ENCODE measurements around the gene CDK11A. TPM values are rescaled to one million over a fixed set of nuclear protein-coding genes. Genes with fewer than 3 reads are reported as not detected.
"Not testable (repeated sequence)": the region's sequence is repeated elsewhere in the genome, so short reads cannot be mapped to it uniquely, and the experiment has no call there.

Gene CDK11A
- total RNA-seq, 1 donor from 2014 or later = 59.4 TPM

GRCh38 chr1:1737675-1738590, 13.8 kb upstream of the CDK11A start:
- not testable (repeated sequence) for H3K27me3 Mint-ChIP-seq; H3K36me3 Mint-ChIP-seq (ENCODE audit: insufficient read depth); H3K27ac Mint-ChIP-seq; H3K4me3 Mint-ChIP-seq (ENCODE audit: low read depth); DNase-seq (ENCODE audit: low spot score, unreplicated experiment); H3K4me1 Mint-ChIP-seq (ENCODE audit: low read depth); H3K9me3 Mint-ChIP-seq (ENCODE audit: low read depth)

- H3K4me1 Mint-ChIP-seq (ENCODE audit: low read depth) = no peaks in the 10 kb centered on the region
- no peaks in the 10 kb centered on the region for H3K9me3 Mint-ChIP-seq (ENCODE audit: low read depth)
- no peak for DNase-seq (ENCODE audit: low spot score, unreplicated experiment)
- H3K4me3 Mint-ChIP-seq (ENCODE audit: low read depth) = no peak overlapping the region
- H3K36me3 Mint-ChIP-seq (ENCODE audit: insufficient read depth) = peaks cover 7% of the 10 kb centered on the region
- no peak overlapping the region for H3K27ac Mint-ChIP-seq
- TF ChIP-seq CTCF (IDR thresholded peaks at IDR 0.05; ENCODE audit: unreplicated experiment) = no peak
- no peaks in the 10 kb centered on the region for H3K27me3 Mint-ChIP-seq
Measured at GRCh38 chr1:1732381-1732780, 8.2 kb upstream of the CDK11A start.

DNA sequence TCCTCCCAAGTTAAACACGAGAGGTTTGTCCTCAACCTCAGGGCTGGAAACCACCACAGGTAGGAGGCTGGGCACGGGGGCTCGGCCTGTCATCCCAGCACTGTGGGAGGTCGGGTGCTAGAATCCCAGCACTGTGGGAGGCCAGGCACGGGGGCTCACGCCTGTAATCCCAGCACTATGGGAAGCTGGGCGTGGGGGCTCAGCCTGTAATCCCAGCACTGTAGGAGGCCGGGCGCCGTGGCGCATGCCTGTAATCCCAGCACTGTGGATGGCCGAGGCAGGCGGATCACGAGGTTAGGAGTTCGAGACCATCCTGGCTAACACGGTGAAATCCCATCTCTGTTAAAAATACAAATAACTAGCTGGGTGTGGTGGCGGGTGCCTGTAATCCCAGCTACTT, 6.7 kb upstream of the CDK11A start:
- no peaks in the 10 kb centered on the region for H3K27me3 Mint-ChIP-seq
- peaks cover 7% of the 10 kb centered on the region for H3K36me3 Mint-ChIP-seq (ENCODE audit: insufficient read depth)
- no peaks in the 10 kb centered on the region for H3K9me3 Mint-ChIP-seq (ENCODE audit: low read depth)
- no peak overlapping the region for H3K4me3 Mint-ChIP-seq (ENCODE audit: low read depth)
- no peak for TF ChIP-seq CTCF (IDR thresholded peaks at IDR 0.05; ENCODE audit: unreplicated experiment)
- H3K27ac Mint-ChIP-seq = no peak overlapping the region
- no peaks in the 10 kb centered on the region for H3K4me1 Mint-ChIP-seq (ENCODE audit: low read depth)
- no peak for DNase-seq (ENCODE audit: low spot score, unreplicated experiment)

DNA sequence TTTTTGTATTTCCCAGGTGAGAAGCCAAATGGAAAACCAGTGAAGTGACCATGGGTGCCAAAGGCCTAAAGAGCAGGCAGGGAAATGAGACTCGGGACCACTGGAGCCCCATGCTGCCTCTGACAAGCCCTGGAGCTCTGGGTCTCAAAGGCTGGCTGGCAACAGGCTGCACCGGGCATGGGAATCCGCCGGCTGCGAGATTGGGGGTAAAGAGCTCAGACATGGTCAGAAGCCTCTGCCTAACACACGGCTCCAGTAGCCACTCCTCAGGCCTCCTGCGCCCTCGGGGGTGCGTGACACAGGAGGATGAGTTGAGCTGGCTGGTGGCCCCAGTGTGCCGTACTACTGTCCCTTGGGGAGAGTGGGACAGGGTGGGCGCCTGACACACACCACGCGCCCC, 6.1 kb upstream of the CDK11A start:
- not testable (repeated sequence) for H3K4me3 Mint-ChIP-seq (ENCODE audit: low read depth); H3K4me1 Mint-ChIP-seq (ENCODE audit: low read depth); DNase-seq (ENCODE audit: low spot score, unreplicated experiment); H3K27ac Mint-ChIP-seq; H3K27me3 Mint-ChIP-seq; H3K9me3 Mint-ChIP-seq (ENCODE audit: low read depth); H3K36me3 Mint-ChIP-seq (ENCODE audit: insufficient read depth)

DNA sequence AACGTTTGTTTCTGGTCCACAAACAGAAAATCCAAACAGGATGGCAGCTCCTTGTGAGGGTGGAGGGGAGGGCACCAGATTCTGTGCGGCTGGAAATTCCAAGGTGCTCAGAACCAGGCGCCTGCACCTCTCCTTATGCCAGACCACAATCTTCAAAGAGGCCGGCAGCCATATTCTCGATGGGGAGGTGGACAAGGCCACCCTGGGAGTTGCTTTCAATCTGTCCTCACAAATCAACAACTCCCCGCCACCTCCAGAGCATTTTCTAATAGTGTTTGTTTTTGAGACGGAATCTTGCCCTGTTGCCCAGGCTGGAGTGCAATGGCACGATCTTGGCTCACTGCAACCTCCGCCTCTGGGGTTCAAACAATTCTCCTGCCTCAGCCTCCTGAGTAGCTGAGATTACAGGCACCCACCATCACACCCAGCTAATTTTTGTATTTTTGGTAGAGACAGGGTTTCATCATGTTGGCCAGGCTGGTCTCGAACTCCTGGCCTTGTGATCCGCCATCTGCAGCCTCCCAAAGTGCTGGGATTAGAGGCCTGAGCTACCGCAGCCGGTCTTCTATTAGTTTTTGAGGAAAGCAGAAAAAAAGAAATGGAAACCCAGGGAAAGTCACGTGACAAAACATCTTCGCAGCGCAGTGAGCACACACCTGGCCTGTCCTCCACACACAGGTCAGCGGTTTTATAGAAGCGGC, 5.1 kb upstream of the CDK11A start:
- H3K27ac Mint-ChIP-seq; H3K9me3 Mint-ChIP-seq (ENCODE audit: low read depth); H3K36me3 Mint-ChIP-seq (ENCODE audit: insufficient read depth): not testable (repeated sequence)

GRCh38 chr1:1728308-1729005, 4.3 kb upstream of the CDK11A start:
- H3K4me3 Mint-ChIP-seq (ENCODE audit: low read depth); H3K9me3 Mint-ChIP-seq (ENCODE audit: low read depth); H3K36me3 Mint-ChIP-seq (ENCODE audit: insufficient read depth); DNase-seq (ENCODE audit: low spot score, unreplicated experiment); H3K4me1 Mint-ChIP-seq (ENCODE audit: low read depth); H3K27ac Mint-ChIP-seq; H3K27me3 Mint-ChIP-seq: not testable (repeated sequence)

More for the DNA sequence above, 5.1 kb upstream of the CDK11A start:
- not testable (repeated sequence) for H3K4me3 Mint-ChIP-seq (ENCODE audit: low read depth); H3K4me1 Mint-ChIP-seq (ENCODE audit: low read depth); H3K27me3 Mint-ChIP-seq; DNase-seq (ENCODE audit: low spot score, unreplicated experiment)

GRCh38 chr1:1727131-1727651, 3.0 kb upstream of the CDK11A start:
- H3K27ac Mint-ChIP-seq = peak overlapping the region; percentile 52
- H3K9me3 Mint-ChIP-seq (ENCODE audit: low read depth); H3K36me3 Mint-ChIP-seq (ENCODE audit: insufficient read depth); H3K4me1 Mint-ChIP-seq (ENCODE audit: low read depth); H3K4me3 Mint-ChIP-seq (ENCODE audit: low read depth); DNase-seq (ENCODE audit: low spot score, unreplicated experiment); H3K27me3 Mint-ChIP-seq: not testable (repeated sequence)

- not testable (repeated sequence) for H3K4me1 Mint-ChIP-seq (ENCODE audit: low read depth); H3K27me3 Mint-ChIP-seq; H3K36me3 Mint-ChIP-seq (ENCODE audit: insufficient read depth); DNase-seq (ENCODE audit: low spot score, unreplicated experiment); H3K9me3 Mint-ChIP-seq (ENCODE audit: low read depth)
- Mint-ChIP-seq H3K27ac (peak overlapping the region; percentile 84), H3K4me3 (ENCODE audit: low read depth) (peak overlapping the region; percentile 16)
Measured at GRCh38 chr1:1726088-1726487, 1.9 kb upstream of the CDK11A start.

Measured in progenitor cell of endocrine pancreas (in vitro differentiated cells).